CD4-positive, alpha-beta memory T cell (primary cell): ENCODE data around the gene RIMKLA. TPM values are rescaled to one million over a fixed set of nuclear protein-coding genes. Genes with fewer than 3 reads are reported as not detected.

Source experiments
- CTCF ChIA-PET: fragments of 350-600 bp; sonication (Branson Sonifier 250); formaldehyde crosslinking; loops from one replicate; lab custom pipeline; 2021; ENCODE audit warnings: inconsistent platforms; ENCODE audit not compliant: partially characterized antibody; lab: Charles Lee
- POLR2A ChIA-PET: fragments of 350-600 bp; sonication (Branson Sonifier 250); formaldehyde crosslinking; loops from one replicate; lab custom pipeline; 2021; ENCODE audit not compliant: partially characterized antibody; lab: Charles Lee
- DNase-seq, 5 donors: peaks; one replicate each; pipeline versions ENCODE4 v3.0.0 to v3.0.0-alpha.2; 2020 to 2022; ENCODE audit warnings: mixed read lengths in 1 of 5
- H3K27ac ChIP-seq: one replicate; pipeline ENCODE4 v1.7.0; 2013; ENCODE audit warnings: low read depth, low read length
- H3K27me3 ChIP-seq: 2 replicates; pipeline ENCODE4 v1.7.0; 2013; ENCODE audit warnings: mild to moderate bottlenecking, low read length, moderate library complexity; ENCODE audit not compliant: insufficient read depth
- H3K36me3 ChIP-seq: 2 replicates; pipeline ENCODE4 v1.7.0; 2013; ENCODE audit warnings: mild to moderate bottlenecking, low read length, moderate library complexity; ENCODE audit not compliant: insufficient read depth
- H3K4me1 ChIP-seq: 2 replicates; pipeline ENCODE4 v1.7.0; 2013; ENCODE audit warnings: mild to moderate bottlenecking, low read length, moderate library complexity; ENCODE audit not compliant: insufficient read depth
- H3K4me3 ChIP-seq, 2 donors: one replicate each; pipeline ENCODE4 v1.7.0; 2013; ENCODE audit warnings: low read length in 2 of 2, mild to moderate bottlenecking in 1 of 2
- H3K9me3 ChIP-seq, 2 donors: one replicate each; pipeline ENCODE4 v1.7.0; 2013; ENCODE audit warnings: low read length in 2 of 2, control low read depth in 1 of 2; ENCODE audit not compliant: control insufficient read depth in 1 of 2
- H3K27ac Mint-ChIP-seq, 7 donors: one replicate each; pipeline ENCODE4 v1.8.0; 2020 to 2021; ENCODE audit warnings: mixed read lengths in 7 of 7, mild to moderate bottlenecking in 6 of 7, inconsistent platforms in 3 of 7, moderate library complexity in 3 of 7
- H3K27me3 Mint-ChIP-seq, 2 donors: one replicate each; pipeline ENCODE4 v1.8.0; 2020 to 2021; ENCODE audit warnings: mixed read lengths in 2 of 2
- H3K36me3 Mint-ChIP-seq, 2 donors: one replicate each; pipeline ENCODE4 v1.8.0; 2020 to 2021; ENCODE audit warnings: mixed read lengths in 2 of 2, inconsistent platforms in 1 of 2, mild to moderate bottlenecking in 1 of 2
- H3K4me1 Mint-ChIP-seq, 4 donors: one replicate each; pipeline ENCODE4 v1.8.0; 2020 to 2021; ENCODE audit warnings: mixed read lengths in 4 of 4, mild to moderate bottlenecking in 1 of 4
- H3K4me3 Mint-ChIP-seq, 8 donors: one replicate each; pipeline ENCODE4 v1.8.0; 2020 to 2021; ENCODE audit warnings: mixed read lengths in 8 of 8, mild to moderate bottlenecking in 7 of 8, moderate library complexity in 6 of 8, inconsistent platforms in 3 of 8
- H3K9me3 Mint-ChIP-seq, 8 donors: one replicate each; pipeline ENCODE4 v1.8.0; 2020 to 2021; ENCODE audit warnings: mixed read lengths in 8 of 8, mild to moderate bottlenecking in 5 of 8, inconsistent platforms in 3 of 8, moderate library complexity in 1 of 8
- intact Hi-C: fragments of 100-400 bp; cut with micrococcal nuclease; formaldehyde crosslinking; loops from one replicate; pipeline ENCODE4 v1.15.1; 2023
- polyA plus RNA-seq, 2 donors: library from polyadenylated mRNA; unstranded; fragments of 300-500 nt; fragmentation: Illumina TruSeq; gene quantifications; one replicate each; pipeline ENCODE4 v1.2.3, GENCODE V29; 2021
- total RNA-seq, 2 experiments: library from RNA; stranded (reverse); gene quantifications; one replicate each; pipeline ENCODE4 v1.2.3, GENCODE V29; 2021

RIMKLA gene
- total and polyA plus RNA-seq, 4 experiments from 2014 or later, result 0.03 to 0.49 (median 0.15) TPM

- Histone ChIP-seq H3K27me3 (no peaks in the 10 kb centered on the region), H3K36me3 (no peaks in the 10 kb centered on the region), H3K4me3 (no peak overlapping the region), H3K9me3 (no peaks in the 10 kb centered on the region), H3K4me1 (no peaks in the 10 kb centered on the region), H3K27ac (no peak overlapping the region)
- intact Hi-C loops, result no loop called here
- CTCF ChIA-PET, result no interaction called here
- Mint-ChIP-seq H3K4me1 (no peaks in the 10 kb centered on the region), H3K9me3 (no peaks in the 10 kb centered on the region), H3K27me3 (peaks cover 0 to 4% of the 10 kb centered on the region in 2 donors), H3K36me3 (no peaks in the 10 kb centered on the region), H3K27ac (peak overlapping the region in 1 of 7 donors; percentile 31), H3K4me3 (no peak overlapping the region)
- POLR2A ChIA-PET, result no interaction called here
- no peak for DNase-seq
These were observed 12.6 kb downstream of the RIMKLA start for GRCh38 chr1:42392967-42393848.

- DNase-seq, result no peak
- Mint-ChIP-seq H3K27ac (no peak overlapping the region), H3K27me3 (peaks cover 1 to 2% of the 10 kb centered on the region in 2 donors), H3K36me3 (no peaks in the 10 kb centered on the region), H3K4me1 (no peaks in the 10 kb centered on the region), H3K4me3 (no peak overlapping the region), H3K9me3 (no peaks in the 10 kb centered on the region)
- no peaks in the 10 kb centered on the region for H3K4me1 ChIP-seq
- ChIA-PET CTCF (no interaction called here), POLR2A (interaction anchor here (0.5 kb wide), 1 partner anchor 99 kb away, joined by 4 read pairs; no protein-coding TSS in a partner anchor)
- H3K4me3 ChIP-seq, result no peak overlapping the region
- H3K9me3 ChIP-seq, result no peaks in the 10 kb centered on the region
- H3K36me3 ChIP-seq, result no peaks in the 10 kb centered on the region
- intact Hi-C loops, result no loop called here
- no peak overlapping the region for H3K27ac ChIP-seq
- H3K27me3 ChIP-seq, result no peaks in the 10 kb centered on the region
These were observed 18.9 kb downstream of the RIMKLA start for GRCh38 chr1:42399315-42400100.

- H3K27me3 Mint-ChIP-seq, result peaks cover 8 to 9% of the 10 kb centered on the region in 2 donors
- ChIA-PET CTCF (interaction anchor here (1.1 to 1.5 kb wide), 2 partner anchors 33 to 230 kb away, joined by 3 read pairs; no protein-coding TSS in a partner anchor), POLR2A (no interaction called here)
- peaks cover 0 to 4% of the 10 kb centered on the region in 2 donors for H3K36me3 Mint-ChIP-seq
- H3K27me3 ChIP-seq, result no peaks in the 10 kb centered on the region
- no peak overlapping the region for H3K4me3 ChIP-seq
- DNase-seq, result no peak
- intact Hi-C loops, result no loop called here
- no peak overlapping the region for H3K27ac ChIP-seq
- no peaks in the 10 kb centered on the region for H3K9me3 Mint-ChIP-seq
- no peak overlapping the region for H3K27ac Mint-ChIP-seq
- no peaks in the 10 kb centered on the region for H3K4me1 Mint-ChIP-seq
- H3K4me1 ChIP-seq, result no peaks in the 10 kb centered on the region
- H3K4me3 Mint-ChIP-seq, result no peak overlapping the region
- H3K9me3 ChIP-seq, result no peaks in the 10 kb centered on the region
- no peaks in the 10 kb centered on the region for H3K36me3 ChIP-seq
These were observed 23.3 kb downstream of the RIMKLA start for GRCh38 chr1:42403880-42404400.

DNA sequence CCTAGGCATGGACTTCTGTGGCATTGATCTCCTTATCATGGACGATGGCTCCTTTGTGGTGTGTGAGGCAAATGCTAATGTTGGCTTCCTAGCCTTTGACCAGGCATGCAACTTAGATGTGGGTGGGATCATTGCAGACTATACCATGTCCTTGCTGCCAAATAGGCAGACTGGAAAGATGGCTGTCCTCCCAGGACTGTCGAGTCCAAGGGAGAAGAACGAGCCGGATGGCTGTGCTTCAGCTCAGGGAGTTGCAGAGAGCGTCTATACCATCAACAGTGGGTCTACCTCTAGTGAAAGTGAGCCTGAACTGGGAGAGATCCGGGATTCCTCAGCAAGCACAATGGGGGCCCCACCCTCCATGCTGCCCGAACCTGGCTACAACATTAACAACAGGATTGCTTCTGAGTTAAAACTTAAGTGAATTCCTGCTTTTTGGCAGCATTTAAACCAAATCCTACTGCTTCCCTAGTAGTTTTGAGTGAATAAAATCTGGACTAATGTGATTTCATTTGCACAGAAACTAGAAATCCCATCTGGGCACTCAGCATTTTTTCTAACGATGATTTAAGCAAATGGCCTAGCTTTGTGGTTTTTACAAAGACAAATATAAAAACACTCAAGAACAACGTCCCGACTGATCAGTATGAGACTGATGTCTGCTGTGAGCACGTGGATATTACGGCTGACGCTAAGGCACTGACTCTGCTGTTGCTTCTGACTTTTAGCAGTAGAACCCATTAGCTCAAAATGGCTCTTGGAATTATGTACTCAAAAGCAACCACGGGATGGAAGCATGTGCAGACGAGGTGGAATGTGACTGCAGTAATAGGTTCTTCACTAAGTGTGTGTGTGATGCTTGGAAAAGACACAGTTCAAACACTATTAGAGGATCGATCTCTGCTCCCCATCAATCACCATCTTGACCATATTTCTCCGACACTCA is 34.2 kb downstream of the RIMKLA start:
- no peak overlapping the region for H3K27ac Mint-ChIP-seq

GRCh38 chr1:42417166-42417565 is 36.6 kb downstream of the RIMKLA start:
- DNase-seq, result no peak
- Histone ChIP-seq H3K4me1 (no peaks in the 10 kb centered on the region), H3K27me3 (no peaks in the 10 kb centered on the region), H3K9me3 (no peaks in the 10 kb centered on the region), H3K4me3 (no peak overlapping the region), H3K27ac (no peak overlapping the region), H3K36me3 (no peaks in the 10 kb centered on the region)
- Mint-ChIP-seq H3K27ac (no peak overlapping the region), H3K27me3 (peaks cover 2 to 6% of the 10 kb centered on the region in 2 donors), H3K9me3 (no peaks in the 10 kb centered on the region), H3K36me3 (no peaks in the 10 kb centered on the region), H3K4me1 (no peaks in the 10 kb centered on the region), H3K4me3 (no peak overlapping the region)
- CTCF ChIA-PET, result no interaction called here
- POLR2A ChIA-PET, result no interaction called here
- intact Hi-C loops, result no loop called here

More for the DNA sequence above, 34.2 kb downstream of the RIMKLA start:
- Mint-ChIP-seq H3K36me3 (no peaks in the 10 kb centered on the region), H3K9me3 (no peaks in the 10 kb centered on the region), H3K27me3 (peaks cover 2 to 9% of the 10 kb centered on the region in 2 donors), H3K4me3 (no peak overlapping the region), H3K4me1 (no peaks in the 10 kb centered on the region)
- Histone ChIP-seq H3K27me3 (no peaks in the 10 kb centered on the region), H3K36me3 (no peaks in the 10 kb centered on the region), H3K27ac (no peak overlapping the region), H3K9me3 (no peaks in the 10 kb centered on the region), H3K4me3 (no peak overlapping the region), H3K4me1 (no peaks in the 10 kb centered on the region)
- POLR2A ChIA-PET, result no interaction called here
- CTCF ChIA-PET, result no interaction called here
- no peak for DNase-seq
- intact Hi-C loops, result no loop called here

GRCh38 chr1:42418516-42418915 is 37.9 kb downstream of the RIMKLA start:
- H3K27ac Mint-ChIP-seq, result peak overlapping the region in 1 of 7 donors; percentile 5
- no peak overlapping the region for H3K4me3 ChIP-seq
- no peaks in the 10 kb centered on the region for H3K4me1 Mint-ChIP-seq
- no peaks in the 10 kb centered on the region for H3K4me1 ChIP-seq
- H3K27ac ChIP-seq, result no peak overlapping the region
- peaks cover 2 to 4% of the 10 kb centered on the region in 2 donors for H3K27me3 Mint-ChIP-seq
- H3K9me3 ChIP-seq, result no peaks in the 10 kb centered on the region
- no peaks in the 10 kb centered on the region for H3K9me3 Mint-ChIP-seq
- intact Hi-C loops, result no loop called here
- ChIA-PET POLR2A (no interaction called here), CTCF (no interaction called here)
- DNase-seq, result no peak
- H3K36me3 Mint-ChIP-seq, result no peaks in the 10 kb centered on the region
- H3K27me3 ChIP-seq, result no peaks in the 10 kb centered on the region
- H3K4me3 Mint-ChIP-seq, result no peak overlapping the region
- H3K36me3 ChIP-seq, result no peaks in the 10 kb centered on the region
